SIG-M5 (cell line): ENCODE measurements around the gene CELA2B.
"Not testable (repeated sequence)": the region's sequence is repeated elsewhere in the genome, so short reads cannot be mapped to it uniquely, and the experiment has no call there.

Experiments
- DNase-seq: peaks from one replicate; lab custom pipeline; 2025; lab: John Stamatoyannopoulos, UW

The CELA2B gene

DNA sequence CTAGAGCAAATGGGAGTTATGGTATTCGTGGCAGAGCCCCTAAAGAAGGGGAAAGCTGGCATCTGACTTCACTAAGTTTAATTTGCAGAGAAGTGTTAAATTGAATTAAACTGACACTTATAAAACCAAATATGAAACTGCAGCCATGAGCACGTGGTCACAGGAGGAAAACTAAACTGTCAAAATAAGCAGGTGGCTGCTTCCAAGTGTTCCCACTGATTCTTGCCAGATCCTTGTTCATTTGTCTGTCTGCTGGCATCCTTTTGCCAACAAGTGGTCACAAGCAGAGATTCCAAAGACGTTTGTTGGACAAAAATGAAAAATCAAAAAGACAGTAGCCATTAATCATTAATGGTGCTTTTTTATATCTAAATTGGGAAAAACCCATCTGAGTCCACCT lies 6.5 kb upstream of the CELA2B start:
- DNase-seq, result no peak

DNA sequence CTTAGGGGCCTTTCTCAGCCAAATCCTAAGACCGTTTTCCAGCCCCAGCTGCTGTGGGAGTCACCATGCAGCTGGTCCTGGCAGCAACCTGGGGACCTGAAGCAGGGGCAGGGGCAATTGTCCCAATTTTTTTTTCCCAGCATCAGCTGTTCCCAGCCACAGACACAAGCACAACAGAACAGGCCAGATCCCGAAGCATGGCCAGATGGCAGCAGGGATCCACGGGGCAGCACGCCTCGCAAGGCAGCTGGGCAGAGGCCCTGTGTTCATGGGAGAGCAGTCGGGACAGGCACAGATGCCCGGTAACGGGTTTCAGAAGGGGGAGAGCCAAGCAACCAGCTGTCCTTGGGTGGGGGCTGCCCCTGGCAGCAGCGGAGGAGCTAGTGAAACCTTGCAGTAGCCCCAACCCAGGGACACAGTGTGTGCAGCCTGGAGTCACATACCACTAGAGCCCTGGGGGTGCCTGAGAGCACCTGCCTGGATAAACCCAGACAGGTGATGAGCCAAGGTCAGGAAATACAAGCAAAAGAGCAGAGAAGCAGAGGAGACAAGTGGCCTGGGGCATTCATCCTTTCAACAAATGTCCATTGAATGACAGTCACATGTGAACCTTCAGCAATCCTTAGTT lies 6.0 kb upstream of the CELA2B start:
- not testable (repeated sequence) for DNase-seq

DNA sequence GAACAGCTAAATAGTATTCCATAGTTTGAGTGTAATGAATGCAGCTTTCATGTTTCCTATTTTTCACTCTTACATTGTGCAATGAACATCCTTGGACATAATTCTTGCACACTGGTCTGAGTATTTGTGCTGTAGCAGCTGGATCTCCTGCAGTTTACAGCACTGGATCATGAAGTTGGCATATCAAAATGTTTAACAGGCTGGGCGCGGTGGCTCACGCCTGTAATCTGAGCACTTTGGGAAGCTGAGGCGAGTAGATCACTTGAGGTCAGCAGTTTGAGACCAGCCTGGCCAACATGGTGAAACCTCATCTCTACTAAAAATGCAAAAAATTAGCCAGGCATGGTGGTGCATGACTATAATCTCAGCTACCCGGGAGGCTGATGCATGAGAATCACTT lies 4.8 kb upstream of the CELA2B start:
- not testable (repeated sequence) for DNase-seq

DNA sequence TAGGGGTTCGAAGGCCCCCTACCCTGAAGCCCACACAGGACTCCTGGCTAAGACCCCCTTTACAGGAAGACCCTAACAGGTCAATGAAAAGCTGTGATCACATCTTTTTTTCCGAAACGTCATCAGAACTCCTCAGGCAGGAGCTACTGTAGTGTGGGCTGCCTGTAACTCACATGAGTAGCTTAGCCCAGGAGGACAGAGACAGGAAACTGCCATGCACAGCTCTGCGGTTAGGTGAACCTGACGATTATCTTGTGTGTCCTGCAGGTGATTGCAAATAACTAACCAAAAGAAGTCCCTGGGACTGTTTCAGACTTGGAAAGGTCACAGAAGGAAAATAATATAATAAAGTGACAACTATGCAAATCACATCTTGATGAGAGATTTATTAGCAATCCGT lies 4.2 kb upstream of the CELA2B start:
- DNase-seq, result not testable (repeated sequence)

DNA sequence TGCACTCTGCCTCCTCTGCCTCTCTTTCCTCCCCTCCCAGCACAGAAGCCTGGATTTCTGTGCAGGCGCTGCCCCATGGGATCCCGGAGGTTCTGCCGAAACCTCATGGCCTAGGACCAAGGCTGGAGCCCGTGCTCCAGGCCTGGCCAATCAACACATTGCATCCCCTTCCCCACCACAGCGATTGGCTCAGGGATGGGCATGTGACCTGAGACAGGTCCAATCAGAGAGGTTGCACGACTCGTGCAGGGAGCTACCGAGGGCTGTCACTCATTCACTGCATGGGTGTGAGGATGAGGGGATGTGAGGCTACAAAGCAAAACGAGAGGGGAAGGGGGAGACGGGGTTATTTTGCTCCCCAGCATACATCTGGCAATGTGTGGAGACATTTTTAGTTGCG lies 3.3 kb upstream of the CELA2B start:
- DNase-seq, result no peak

DNA sequence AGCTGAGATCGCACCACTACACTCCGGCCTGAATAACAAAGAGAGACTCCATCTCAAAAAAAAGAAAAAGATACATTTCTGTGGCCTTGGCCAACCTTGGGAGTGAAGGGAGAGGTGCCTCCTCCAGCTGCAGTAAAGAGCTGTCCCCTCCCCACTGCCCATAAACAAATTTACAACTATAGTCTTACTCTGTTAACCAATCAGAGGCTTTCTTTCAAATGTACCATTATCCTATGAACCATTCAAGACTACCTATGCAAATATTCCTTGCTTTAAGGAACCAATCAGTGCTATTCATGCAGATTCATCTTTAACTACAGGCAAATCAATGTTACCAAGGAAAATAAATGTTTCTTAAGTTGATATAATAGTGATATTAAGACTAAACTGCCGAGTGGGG lies 1.0 kb downstream of the CELA2B start:
- DNase-seq, result no peak

DNA sequence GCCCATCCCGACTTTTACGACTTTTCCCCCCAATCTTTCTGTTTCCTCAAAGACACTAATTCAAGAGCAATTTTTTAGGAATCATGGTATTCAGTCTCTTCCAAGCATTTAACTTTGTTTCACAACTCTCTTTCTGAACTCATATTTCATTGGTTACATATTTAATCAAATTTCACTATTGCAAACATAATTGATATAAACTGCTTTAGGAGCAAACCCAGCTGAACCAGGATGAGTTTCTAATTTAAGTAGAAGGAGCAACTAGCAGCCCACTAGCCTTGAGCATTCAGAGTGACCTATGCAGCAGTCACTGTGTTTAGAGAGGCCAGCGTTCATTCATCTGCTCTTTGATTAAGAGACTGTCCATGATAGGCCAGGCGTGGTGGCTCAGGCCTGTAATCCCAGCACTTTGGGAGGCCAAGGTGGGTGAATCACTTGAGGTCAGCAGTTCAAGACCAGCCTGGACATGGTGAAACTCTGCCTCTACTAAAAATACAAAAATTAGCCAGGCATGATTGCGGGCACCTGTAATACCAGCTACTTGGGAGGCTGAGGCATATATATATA lies 1.8 kb downstream of the CELA2B start:
- no peak for DNase-seq

DNA sequence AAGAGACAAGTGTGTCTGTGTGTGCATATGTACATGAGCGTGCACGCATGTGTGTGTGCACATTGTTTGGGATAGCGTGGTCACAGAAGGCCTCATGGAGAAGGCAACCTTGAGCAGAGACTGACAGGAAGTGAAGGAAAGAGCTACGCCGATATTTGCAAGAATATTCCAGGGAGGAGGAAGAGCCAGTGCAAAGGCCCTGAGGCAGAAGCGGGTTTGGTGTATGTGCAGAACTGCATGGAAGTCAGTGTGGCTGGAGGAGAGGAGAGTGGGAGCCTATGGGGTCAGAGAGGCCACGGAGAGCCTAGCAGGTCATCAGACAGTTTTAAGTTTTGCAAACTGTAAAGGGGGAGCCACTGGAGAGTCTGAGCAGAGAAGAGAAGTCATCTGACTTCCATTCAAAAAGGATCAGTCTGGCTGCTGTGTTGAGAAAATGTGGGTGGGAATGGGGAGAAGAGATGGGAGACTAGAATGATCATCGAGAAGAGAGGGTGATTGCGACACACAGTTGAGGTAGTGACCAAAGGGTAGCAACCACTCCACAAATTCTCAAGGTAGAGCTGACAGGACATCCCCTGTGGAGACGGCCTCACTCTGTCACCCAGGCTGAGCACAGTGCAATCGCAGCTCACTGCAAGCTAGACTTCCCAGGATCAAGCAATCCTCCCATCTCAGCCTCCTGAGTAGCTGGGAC lies 3.9 kb downstream of the CELA2B start:
- no peak for DNase-seq

DNA sequence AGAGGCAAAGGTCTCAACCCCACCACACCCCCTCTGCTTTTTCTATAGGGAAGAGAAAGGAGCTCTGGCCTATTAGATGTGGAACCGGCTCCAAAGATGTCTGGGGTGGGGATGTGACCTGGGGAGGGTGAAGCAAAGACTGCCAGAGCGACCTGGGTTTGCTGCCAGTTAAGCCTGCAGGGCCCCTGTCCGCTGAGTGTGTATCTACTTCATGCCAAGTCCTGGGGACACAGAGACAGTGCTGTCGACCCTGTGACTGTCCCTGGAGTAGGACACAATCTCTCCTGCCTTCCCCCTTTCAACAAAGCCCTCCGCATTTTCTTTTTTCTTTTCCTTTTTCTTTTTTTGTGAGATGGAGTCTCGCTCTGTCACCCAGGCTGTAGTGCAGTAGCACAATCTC lies 6.6 kb downstream of the CELA2B start:
- DNase-seq, result not testable (repeated sequence)

DNA sequence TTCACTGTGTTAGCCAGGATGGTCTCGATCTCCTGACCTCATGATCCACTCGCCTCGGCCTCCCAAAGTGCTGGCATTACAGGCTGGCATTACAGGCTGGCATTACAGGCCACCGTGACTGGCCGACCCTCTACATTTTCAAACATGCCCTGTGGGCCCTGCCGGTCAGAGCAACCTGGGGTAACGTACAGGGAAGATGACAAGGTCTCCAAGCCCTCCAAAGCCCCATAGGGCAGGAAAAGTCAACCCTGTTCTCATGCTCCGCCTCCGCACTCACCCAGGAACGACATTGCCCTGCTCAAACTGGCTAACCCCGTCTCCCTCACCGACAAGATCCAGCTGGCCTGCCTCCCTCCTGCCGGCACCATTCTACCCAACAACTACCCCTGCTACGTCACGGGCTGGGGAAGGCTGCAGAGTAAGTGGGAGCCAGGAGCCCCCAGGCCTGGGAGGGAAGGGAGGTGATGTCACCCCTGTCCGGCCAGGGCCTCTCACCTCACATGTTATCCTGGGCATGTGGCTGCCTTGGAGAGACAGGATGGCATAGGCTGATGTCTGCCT lies 7.2 kb downstream of the CELA2B start:
- not testable (repeated sequence) for DNase-seq

DNA sequence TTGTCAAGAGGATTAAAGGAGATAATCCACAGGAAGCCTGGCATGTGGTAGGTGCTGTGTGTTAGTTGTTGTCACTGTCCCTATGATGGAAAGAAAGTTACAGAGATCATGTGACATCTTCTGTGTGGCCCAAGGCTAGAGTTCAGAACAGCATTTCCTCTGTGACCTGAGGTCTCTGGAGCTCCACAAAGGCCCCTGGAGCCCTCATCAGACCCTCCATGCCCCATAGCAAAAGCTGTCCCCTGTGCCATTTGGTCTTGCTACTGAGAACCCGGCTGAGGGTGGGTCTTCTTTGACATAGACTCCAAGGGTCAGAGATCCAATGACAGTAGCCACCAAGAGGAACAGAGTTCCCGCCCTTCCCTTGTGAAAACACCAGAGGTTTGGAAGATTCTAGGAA lies 8.1 kb downstream of the CELA2B start:
- no peak for DNase-seq

DNA sequence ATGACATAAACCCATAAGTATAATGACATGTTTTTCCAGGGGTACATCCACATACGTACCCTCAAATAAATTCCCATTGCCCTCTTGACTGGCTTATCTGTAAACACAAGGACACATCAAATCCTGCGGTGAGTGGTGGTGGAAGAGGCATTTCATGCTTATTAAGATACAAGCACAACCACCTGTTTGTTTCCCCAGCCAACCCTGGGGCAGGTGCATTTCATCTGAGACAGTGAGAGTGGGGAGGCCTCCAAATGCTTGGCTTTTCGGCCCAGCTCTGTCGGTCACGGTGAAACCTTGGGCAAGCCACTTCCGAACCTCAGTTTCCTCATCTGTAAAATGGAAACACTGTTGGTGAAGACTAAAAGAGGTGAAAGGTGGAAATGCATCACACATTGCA lies 8.5 kb downstream of the CELA2B start:
- not testable (repeated sequence) for DNase-seq

DNA sequence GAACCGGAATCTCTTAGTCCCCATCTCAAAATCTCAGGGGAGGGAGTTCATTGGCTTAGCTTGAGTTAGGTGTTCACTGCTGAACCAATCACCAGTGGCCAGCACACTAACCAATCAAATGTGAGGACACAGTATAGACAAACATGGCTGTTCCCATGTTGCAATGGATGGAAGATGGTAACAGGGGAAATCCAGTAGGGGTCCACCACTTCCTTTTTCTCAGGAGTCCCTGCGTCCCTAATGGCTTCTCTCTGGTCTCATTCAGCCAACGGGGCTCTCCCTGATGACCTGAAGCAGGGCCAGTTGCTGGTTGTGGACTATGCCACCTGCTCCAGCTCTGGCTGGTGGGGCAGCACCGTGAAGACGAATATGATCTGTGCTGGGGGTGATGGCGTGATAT lies 9.7 kb downstream of the CELA2B start:
- no peak for DNase-seq

DNA sequence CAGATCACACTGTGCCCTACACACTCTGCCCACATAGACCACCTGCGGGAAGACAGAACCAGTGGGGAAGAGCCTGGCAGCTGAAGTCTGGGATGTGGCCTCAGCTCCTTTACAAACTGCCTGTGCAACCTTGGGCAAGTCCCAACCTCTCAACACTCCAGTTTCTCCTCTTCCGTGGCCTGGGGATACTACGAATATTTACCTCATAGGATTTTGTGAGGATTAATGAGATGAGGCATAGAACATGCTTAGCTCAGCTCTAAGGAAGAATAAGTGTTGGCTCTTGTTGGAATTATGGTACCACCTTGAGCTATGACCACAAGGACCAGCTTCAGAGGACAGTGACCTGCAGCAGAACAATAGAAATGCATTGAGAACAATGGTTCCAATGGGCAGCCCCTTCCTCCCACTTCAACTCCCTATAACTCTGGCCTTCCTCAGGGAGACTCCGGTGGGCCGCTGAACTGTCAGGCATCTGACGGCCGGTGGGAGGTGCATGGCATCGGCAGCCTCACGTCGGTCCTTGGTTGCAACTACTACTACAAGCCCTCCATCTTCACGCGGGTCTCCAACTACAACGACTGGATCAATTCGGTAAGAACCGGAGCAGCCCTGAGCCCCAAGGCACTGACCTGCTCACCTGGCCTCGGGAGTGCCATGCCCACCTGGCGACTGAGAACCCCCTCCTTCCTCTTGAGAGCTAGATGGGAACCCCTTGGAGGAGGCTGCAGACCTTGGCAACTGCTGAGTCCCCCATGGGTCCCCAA lies 11.1 kb downstream of the CELA2B start:
- not testable (repeated sequence) for DNase-seq

DNA sequence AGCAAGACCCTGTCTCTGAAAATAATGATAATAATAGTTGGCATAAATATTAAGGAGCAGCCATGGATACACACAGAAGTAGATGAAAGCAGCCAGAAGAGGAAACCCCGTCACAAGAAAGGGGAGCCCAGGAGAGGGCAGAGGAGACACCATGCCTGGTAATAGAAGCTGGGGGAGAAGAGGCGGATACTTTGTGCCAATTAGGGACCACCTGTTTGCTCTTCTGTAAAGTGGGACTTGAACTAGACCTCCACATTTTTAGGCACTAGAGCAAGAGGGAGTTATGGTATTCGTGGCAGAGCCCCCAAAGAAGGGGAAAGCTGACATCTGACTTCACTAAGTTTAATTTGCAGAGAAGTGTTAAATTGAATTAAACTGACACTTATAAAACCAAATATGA lies 12.5 kb downstream of the CELA2B start:
- DNase-seq, result no peak

DNA sequence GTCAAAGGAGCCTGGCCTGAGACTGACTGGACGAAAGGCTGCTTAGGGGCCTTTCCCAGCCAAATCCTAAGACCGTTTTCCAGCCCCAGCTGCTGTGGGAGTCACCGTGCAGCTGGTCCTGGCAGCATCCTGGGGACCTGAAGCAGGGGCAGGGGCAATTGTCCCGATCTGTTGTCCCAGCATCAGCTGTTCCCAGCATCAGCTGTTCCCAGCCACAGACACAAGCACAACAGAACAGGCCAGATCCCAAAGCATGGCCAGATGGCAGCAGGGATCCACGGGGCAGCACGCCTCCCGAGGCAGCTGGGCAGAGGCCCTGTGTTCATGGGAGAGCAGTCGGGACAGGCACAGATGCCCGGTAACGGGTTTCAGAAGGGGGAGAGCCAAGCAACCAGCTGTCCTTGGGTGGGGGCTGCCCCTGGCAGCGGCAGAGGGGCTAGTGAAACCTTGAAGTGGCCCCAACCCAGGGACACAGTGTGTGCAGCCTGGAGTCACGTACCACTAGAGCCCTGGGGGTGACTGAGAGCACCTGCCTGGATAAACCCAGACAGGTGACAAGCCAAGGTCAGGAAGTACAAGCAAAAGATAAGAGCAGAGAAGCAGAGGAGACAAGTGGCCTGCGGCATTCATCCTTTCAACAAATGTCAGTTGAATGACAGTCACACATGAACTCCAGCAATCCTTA lies 13.3 kb downstream of the CELA2B start:
- DNase-seq, result no peak

DNA sequence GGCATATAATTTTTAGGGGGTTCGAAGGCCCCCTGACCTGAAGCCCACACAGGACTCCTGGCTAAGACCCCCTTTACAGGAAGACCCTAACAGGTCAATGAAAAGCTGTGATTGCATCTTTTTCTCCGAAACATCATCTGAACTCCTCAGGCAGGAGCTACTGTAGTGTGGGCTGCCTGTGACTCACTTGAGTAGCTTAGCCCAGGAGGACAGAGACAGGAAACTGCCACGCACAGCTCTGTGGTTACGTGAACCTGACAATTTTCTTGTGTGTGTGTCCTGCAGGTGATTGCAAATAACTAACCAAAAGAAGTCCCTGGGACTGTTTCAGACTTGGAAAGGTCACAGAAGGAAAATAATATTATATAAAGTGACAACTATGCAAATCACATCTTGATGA lies 15.1 kb downstream of the CELA2B start:
- DNase-seq, result not testable (repeated sequence)

DNA sequence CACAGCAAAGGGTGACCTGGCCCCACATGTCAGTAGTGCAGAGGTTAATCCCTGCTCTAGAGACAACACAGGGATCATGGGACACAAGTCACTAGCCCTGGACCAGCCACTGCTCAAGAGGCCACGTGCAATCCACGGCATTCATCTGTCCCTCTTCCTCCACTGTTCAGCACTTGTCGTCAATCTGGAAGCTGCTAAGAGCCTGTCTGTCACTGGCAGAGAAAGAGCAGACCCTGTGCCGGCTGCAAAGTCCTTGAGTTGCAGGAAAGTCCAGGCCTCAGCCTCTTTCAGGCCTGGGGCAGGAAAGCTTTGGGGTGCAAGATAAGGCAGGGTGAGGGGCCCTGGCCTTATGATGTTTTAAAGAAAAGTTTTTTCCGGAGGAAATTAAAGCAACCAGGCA lies 16.7 kb downstream of the CELA2B start:
- DNase-seq, result no peak

DNA sequence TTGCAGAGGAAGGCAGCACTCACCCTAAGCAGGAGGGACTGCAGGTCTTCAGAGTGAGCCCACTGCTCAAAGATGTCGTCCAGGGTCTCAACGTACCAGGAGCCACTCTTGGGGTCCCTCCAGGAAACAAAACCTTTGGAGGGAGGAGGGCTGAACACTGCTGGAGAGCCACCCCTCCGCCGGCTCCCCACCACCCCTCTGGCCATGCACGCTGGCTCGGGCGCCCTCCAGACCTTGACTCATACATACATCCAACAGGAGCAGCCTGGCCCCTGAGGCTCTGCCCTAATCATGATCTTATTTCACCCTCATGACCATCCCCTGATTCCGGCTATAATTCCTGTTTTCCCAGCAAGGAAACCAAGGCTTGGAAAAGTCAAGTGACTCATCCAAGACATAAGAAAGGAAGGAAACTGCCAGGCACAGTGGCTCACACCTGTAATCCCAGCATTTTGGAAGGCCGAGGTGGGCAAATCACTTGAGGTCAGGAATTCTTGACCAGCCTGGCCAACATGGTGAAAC lies 18.0 kb downstream of the CELA2B start:
- no peak for DNase-seq

DNA sequence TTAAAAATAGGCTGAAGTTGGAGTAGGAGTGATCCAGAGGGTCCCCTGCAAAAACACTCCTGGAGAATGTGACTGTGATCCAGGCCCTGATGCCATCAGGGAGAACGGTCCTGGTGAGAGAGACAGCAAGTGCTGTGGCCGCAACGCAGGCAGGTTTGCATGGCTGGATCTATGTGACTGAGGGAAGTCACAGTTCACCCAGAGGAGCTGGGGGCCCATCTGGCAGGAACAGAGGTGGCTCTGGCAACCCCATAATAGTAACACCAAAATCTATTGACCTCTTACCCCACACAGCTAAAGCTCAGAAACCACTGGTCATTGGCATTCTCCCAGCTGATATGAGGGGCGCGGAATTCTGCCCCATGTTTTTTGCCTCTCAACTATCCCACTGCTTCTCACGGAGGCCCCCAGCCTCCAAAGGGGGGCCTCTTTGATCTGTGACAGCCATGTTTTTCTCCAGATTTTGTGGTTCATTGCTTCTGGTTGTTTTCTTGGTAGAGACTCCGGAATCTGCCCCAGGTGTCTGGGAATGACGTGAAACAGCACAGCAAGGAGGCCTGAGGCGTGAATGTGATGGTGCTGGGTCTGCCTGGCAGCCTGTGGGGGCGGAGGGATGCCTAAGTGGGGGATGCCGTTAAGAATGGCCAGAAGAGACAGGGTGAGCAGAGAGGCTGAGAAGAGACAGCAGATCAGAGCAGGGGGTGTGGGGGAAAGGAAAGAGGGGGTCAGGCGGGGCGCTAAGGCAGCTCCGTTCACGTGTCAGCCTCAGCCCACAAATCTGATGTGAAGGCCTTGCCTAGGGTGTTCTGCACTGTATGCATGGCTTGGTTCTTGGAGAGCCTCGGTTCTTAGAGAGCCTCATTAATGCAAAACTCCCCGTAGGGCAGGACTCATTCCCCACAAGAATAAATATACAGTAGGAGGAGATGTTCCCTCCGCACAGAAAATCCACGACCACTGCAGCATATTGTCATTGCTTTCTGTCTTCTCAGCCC lies 24.6 kb downstream of the CELA2B start:
- no peak for DNase-seq
